ENCODE data around the gene PCSK4. TPM values are rescaled to one million over a fixed set of nuclear protein-coding genes. Genes with fewer than 3 reads are reported as not detected.

Gene PCSK4
- total and polyA plus RNA-seq, 2 donors (not counting 3 experiments of a cell fraction or from before 2014, with no cell fraction given), result 1.2 to 1.7 TPM

DNA sequence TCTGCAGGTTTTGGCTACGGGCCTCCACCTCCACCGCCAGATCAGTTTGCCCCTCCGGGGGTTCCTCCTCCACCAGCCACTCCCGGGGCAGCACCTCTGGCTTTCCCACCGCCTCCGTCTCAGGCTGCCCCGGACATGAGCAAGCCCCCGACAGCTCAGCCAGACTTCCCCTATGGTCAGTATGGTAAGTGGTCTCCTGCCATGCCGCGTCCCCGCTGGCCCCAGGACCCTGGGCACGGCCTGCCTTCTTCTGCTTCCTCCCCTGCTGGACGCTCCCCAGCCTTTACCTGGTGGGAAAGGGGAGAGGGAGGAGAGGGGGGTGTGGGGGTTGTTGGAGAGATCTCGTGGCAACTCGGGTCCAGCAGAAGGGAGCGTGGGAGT is 57.7 kb downstream of the PCSK4 start:
- Histone ChIP-seq H3K4me2 (ENCODE audit: insufficient read depth, low read length) (no peak overlapping the region), H3K79me2 (ENCODE audit: control insufficient read depth, insufficient read depth, low read length) (no peaks in the 10 kb centered on the region), H3K9me1 (replicated peaks; ENCODE audit: control insufficient read depth, extremely low read depth, insufficient read depth, low read length) (no peaks in the 10 kb centered on the region), H3K27ac (ENCODE audit: insufficient read depth, low read depth, low read length) (no peak overlapping the region), H3K36me3 (ENCODE audit: control insufficient read depth in 2 of 2, extremely low read depth in 1 of 2, insufficient read depth in 2 of 2, low read length in 2 of 2) (peaks cover 2 to 54% of the 10 kb centered on the region in 2 experiments), H4K20me1 (replicated peaks; ENCODE audit: control insufficient read depth, extremely low read depth, insufficient read depth, low read length) (no peaks in the 10 kb centered on the region), H3K4me1 (ENCODE audit: control insufficient read depth, extremely low read depth, insufficient read depth, low read length) (no peaks in the 10 kb centered on the region), H2AFZ (ENCODE audit: low read depth, low read length) (no peak overlapping the region), H3K9ac (replicated peaks; ENCODE audit: extremely low read depth, insufficient read depth, low read length) (no peak overlapping the region), H3K9me3 (replicated peaks; ENCODE audit: control insufficient read depth, insufficient read depth, low read length) (no peaks in the 10 kb centered on the region), H3K4me3 (replicated peaks in 1 of 3; ENCODE audit: insufficient read depth in 1 of 3, low read depth in 1 of 3, low read length in 3 of 3) (no peak overlapping the region), H3K27me3 (ENCODE audit: control insufficient read depth in 2 of 2, insufficient read depth in 2 of 2, low read length in 2 of 2) (no peaks in the 10 kb centered on the region)
- dilution Hi-C loops (cut with MboI; ENCODE audit: extremely low pct_ligation_motif_present, low sequenced_read_pairs), result no loop called here
- TF ChIP-seq, protein P1, sequence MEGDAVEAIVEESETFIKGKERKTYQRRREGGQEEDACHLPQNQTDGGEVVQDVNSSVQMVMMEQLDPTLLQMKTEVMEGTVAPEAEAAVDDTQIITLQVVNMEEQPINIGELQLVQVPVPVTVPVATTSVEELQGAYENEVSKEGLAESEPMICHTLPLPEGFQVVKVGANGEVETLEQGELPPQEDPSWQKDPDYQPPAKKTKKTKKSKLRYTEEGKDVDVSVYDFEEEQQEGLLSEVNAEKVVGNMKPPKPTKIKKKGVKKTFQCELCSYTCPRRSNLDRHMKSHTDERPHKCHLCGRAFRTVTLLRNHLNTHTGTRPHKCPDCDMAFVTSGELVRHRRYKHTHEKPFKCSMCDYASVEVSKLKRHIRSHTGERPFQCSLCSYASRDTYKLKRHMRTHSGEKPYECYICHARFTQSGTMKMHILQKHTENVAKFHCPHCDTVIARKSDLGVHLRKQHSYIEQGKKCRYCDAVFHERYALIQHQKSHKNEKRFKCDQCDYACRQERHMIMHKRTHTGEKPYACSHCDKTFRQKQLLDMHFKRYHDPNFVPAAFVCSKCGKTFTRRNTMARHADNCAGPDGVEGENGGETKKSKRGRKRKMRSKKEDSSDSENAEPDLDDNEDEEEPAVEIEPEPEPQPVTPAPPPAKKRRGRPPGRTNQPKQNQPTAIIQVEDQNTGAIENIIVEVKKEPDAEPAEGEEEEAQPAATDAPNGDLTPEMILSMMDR (IDR thresholded peaks at IDR 0.05; ENCODE audit: extremely low read depth in 1 of 2, insufficient read depth in 1 of 2, low read depth in 1 of 2, low read length in 2 of 2), result no peak
- TF ChIP-seq FOS (IDR thresholded peaks at IDR 0.05; ENCODE audit: borderline replicate concordance, insufficient read depth, low read length) (no peak), MYC (IDR thresholded peaks at IDR 0.05; ENCODE audit: low read depth, low read length) (no peak), JUN (IDR thresholded peaks at IDR 0.05; ENCODE audit: borderline replicate concordance, insufficient read depth, insufficient read length, low read depth) (no peak), EZH2 (IDR thresholded peaks at IDR 0.05; ENCODE audit: borderline replicate concordance, low read depth, low read length, severe bottlenecking) (no peak)
- ChIA-PET POLR2A (no interaction called here), CTCF (no interaction called here)
- BruUV-seq (replicated peaks), result no TSS peak
- DNase-seq (ENCODE audit: low read depth, low spot score) (no peak), FAIRE-seq (no peak)
- intact Hi-C loops (cut with micrococcal nuclease), result no loop called here

Measured in endothelial cell of umbilical vein (primary cell).